HEK293 (cell line): ENCODE measurements around the gene RABGEF1.
"Not testable (repeated sequence)": the region's sequence is repeated elsewhere in the genome, so short reads cannot be mapped to it uniquely, and the experiment has no call there.

Source experiments
- CTCF ChIA-PET: fragments of 350-600 bp; formaldehyde crosslinking; extraction: SDS; loops from one replicate; lab custom pipeline; 2021; ENCODE audit warnings: antibody characterized with exemption; lab: Yijun Ruan, JAX
- POLR2A ChIA-PET: fragments of 300-600 bp; formaldehyde crosslinking; extraction: SDS; loops from one replicate; lab custom pipeline; 2020; ENCODE audit warnings: antibody characterized with exemption, inconsistent platforms; lab: Yijun Ruan, JAX
- H3K27ac ChIP-seq: fragments of 200-500 bp; sonication (Bioruptor generic); 2 replicates; pipeline ENCODE4 v1.5.1; 2014; ENCODE audit warnings: low read depth, low read length, control low read depth, inconsistent platforms; ENCODE audit errors: extremely low read depth
- H3K36me3 ChIP-seq, 2 experiments: fragments of 200-500 bp in 1 of 2; sonication (Bioruptor generic) in 1 of 2; 1 replicate in 1 of 2; 2 replicates in 1 of 2; pipeline ENCODE4 v1.5.1; 2014 to 2017; ENCODE audit warnings: inconsistent platforms in 2 of 2, low read length in 2 of 2; ENCODE audit not compliant: control insufficient read depth in 2 of 2, insufficient read depth in 1 of 2
- H3K4me1 ChIP-seq: fragments of 200-500 bp; sonication (Bioruptor generic); 2 replicates; pipeline ENCODE4 v1.5.1; 2014; ENCODE audit warnings: mild to moderate bottlenecking, low read length, inconsistent platforms; ENCODE audit not compliant: control insufficient read depth, insufficient read depth
- H3K4me3 ChIP-seq: 2 replicates; pipeline ENCODE4 v1.5.1; 2011; ENCODE audit warnings: low read depth, mild to moderate bottlenecking, control low read depth, low read length, moderate library complexity
- H3K9me3 ChIP-seq: fragments of 200-500 bp; sonication (Bioruptor generic); 2 replicates; pipeline ENCODE4 v1.5.1; 2014; ENCODE audit warnings: low read depth, low read length, inconsistent platforms; ENCODE audit not compliant: control insufficient read depth, insufficient read depth
- GLIS2 ChIP-seq: fragments of 450-650 bp; formaldehyde crosslinking; IDR thresholded peaks from 2 replicates; pipeline ENCODE4 v1.5.1; 2016; ENCODE audit warnings: missing biosample characterization, missing genetic modification characterization
- HOXA7 ChIP-seq: sonication (generic); formaldehyde crosslinking; IDR thresholded peaks from 2 replicates; pipeline ENCODE4 v1.8.1; 2022; ENCODE audit warnings: missing genetic modification reagents, borderline replicate concordance
- KLF1 ChIP-seq: fragments of 450-650 bp; formaldehyde crosslinking; IDR thresholded peaks from 2 replicates; pipeline ENCODE4 v1.5.1; 2016; ENCODE audit warnings: missing biosample characterization, missing genetic modification characterization
- MEIS1 ChIP-seq: sonication (generic); formaldehyde crosslinking; IDR thresholded peaks from 2 replicates; pipeline ENCODE4 v1.8.1; 2022; ENCODE audit warnings: missing genetic modification reagents, mild to moderate bottlenecking, borderline replicate concordance
- MYNN ChIP-seq: fragments of 450-650 bp; formaldehyde crosslinking; IDR thresholded peaks from 2 replicates; pipeline ENCODE4 v1.5.1; 2016; ENCODE audit warnings: missing biosample characterization, missing genetic modification characterization, borderline replicate concordance
- MZF1 ChIP-seq: fragments of 450-650 bp; formaldehyde crosslinking; IDR thresholded peaks from 2 replicates; pipeline ENCODE4 v1.5.1; 2017; ENCODE audit warnings: missing biosample characterization, missing genetic modification characterization, borderline replicate concordance
- SP7 ChIP-seq: fragments of 450-650 bp; formaldehyde crosslinking; IDR thresholded peaks from 2 replicates; pipeline ENCODE4 v1.5.1; 2016; ENCODE audit warnings: missing biosample characterization, missing genetic modification characterization
- ZBTB20 ChIP-seq: fragments of 450-650 bp; formaldehyde crosslinking; IDR thresholded peaks from 2 replicates; pipeline ENCODE4 v1.5.1; 2016; ENCODE audit warnings: missing biosample characterization, missing genetic modification characterization
- ZBTB21 ChIP-seq: fragments of 450-650 bp; formaldehyde crosslinking; IDR thresholded peaks from 2 replicates; pipeline ENCODE4 v1.5.1; 2017; ENCODE audit warnings: missing biosample characterization, missing genetic modification characterization
- ZEB2 ChIP-seq: fragments of 450-650 bp; formaldehyde crosslinking; IDR thresholded peaks from 2 replicates; pipeline ENCODE4 v1.5.1; 2016; ENCODE audit warnings: missing biosample characterization, missing genetic modification characterization
- ZNF114 ChIP-seq: fragments of 450-650 bp; formaldehyde crosslinking; IDR thresholded peaks from 2 replicates; pipeline ENCODE4 v1.5.0; 2017; ENCODE audit warnings: missing biosample characterization, missing genetic modification characterization
- ZNF175 ChIP-seq: fragments of 450-650 bp; formaldehyde crosslinking; IDR thresholded peaks from 2 replicates; pipeline ENCODE4 v1.5.1; 2016; ENCODE audit warnings: missing biosample characterization, missing genetic modification characterization
- ZNF239 ChIP-seq: fragments of 450-650 bp; formaldehyde crosslinking; IDR thresholded peaks from 2 replicates; pipeline ENCODE4 v1.5.1; 2016; ENCODE audit warnings: missing biosample characterization, missing genetic modification characterization
- ZNF248 ChIP-seq: fragments of 450-650 bp; formaldehyde crosslinking; IDR thresholded peaks from 2 replicates; pipeline ENCODE4 v1.5.1; 2017; ENCODE audit warnings: missing biosample characterization, missing genetic modification characterization
- ZNF473 ChIP-seq: fragments of 450-650 bp; formaldehyde crosslinking; IDR thresholded peaks from 2 replicates; pipeline ENCODE4 v1.5.1; 2017; ENCODE audit warnings: missing biosample characterization, missing genetic modification characterization
- ZNF48 ChIP-seq: fragments of 450-650 bp; formaldehyde crosslinking; IDR thresholded peaks from 2 replicates; pipeline ENCODE4 v1.5.1; 2016; ENCODE audit warnings: missing biosample characterization, missing genetic modification characterization
- ZNF544 ChIP-seq: fragments of 450-650 bp; formaldehyde crosslinking; IDR thresholded peaks from 2 replicates; pipeline ENCODE4 v1.5.0; 2017; ENCODE audit warnings: missing biosample characterization, missing genetic modification characterization
- ZNF549 ChIP-seq: fragments of 450-650 bp; IDR thresholded peaks from 2 replicates; pipeline ENCODE4 v1.5.1; 2018; ENCODE audit warnings: missing biosample characterization, missing genetic modification characterization, mild to moderate bottlenecking, inconsistent platforms, moderate library complexity
- ZNF571 ChIP-seq: fragments of 450-650 bp; formaldehyde crosslinking; IDR thresholded peaks from 2 replicates; pipeline ENCODE4 v1.5.0; 2017; ENCODE audit warnings: missing biosample characterization, missing genetic modification characterization
- ZNF585B ChIP-seq: fragments of 450-650 bp; formaldehyde crosslinking; IDR thresholded peaks from 2 replicates; pipeline ENCODE4 v1.5.1; 2016; ENCODE audit warnings: missing biosample characterization, missing genetic modification characterization
- ZNF658 ChIP-seq: fragments of 450-650 bp; formaldehyde crosslinking; IDR thresholded peaks from 2 replicates; pipeline ENCODE4; 2016; ENCODE audit warnings: missing biosample characterization, missing genetic modification characterization
- ZNF785 ChIP-seq: fragments of 450-650 bp; formaldehyde crosslinking; IDR thresholded peaks from 2 replicates; pipeline ENCODE4 v1.5.1; 2016; ENCODE audit warnings: missing biosample characterization, missing genetic modification characterization
- TF ChIP-seq, protein P1 (sequence below): fragments of 450-650 bp; formaldehyde crosslinking; IDR thresholded peaks from 2 replicates; pipeline ENCODE4 v1.5.1; 2016; ENCODE audit warnings: missing biosample characterization, missing genetic modification characterization
- TF ChIP-seq, protein P2 (sequence below): sonication (generic); formaldehyde crosslinking; IDR thresholded peaks from 2 replicates; pipeline ENCODE4 v1.8.1; 2022; ENCODE audit warnings: mild to moderate bottlenecking, moderate library complexity, missing genetic modification reagents
- TF ChIP-seq, protein P3 (sequence below): fragments of 450-650 bp; formaldehyde crosslinking; IDR thresholded peaks from 2 replicates; pipeline ENCODE4 v1.5.1; 2016; ENCODE audit warnings: missing biosample characterization, missing genetic modification characterization
- TF ChIP-seq, protein P4 (sequence below): fragments of 450-650 bp; formaldehyde crosslinking; IDR thresholded peaks from 2 replicates; pipeline ENCODE4 v1.5.1; 2016; ENCODE audit warnings: missing biosample characterization, missing genetic modification characterization
- TF ChIP-seq, protein P5 (sequence below): fragments of 450-650 bp; formaldehyde crosslinking; IDR thresholded peaks from 2 replicates; pipeline ENCODE4 v1.5.1; 2016; ENCODE audit warnings: missing biosample characterization, missing genetic modification characterization, borderline replicate concordance

The RABGEF1 gene

DNA sequence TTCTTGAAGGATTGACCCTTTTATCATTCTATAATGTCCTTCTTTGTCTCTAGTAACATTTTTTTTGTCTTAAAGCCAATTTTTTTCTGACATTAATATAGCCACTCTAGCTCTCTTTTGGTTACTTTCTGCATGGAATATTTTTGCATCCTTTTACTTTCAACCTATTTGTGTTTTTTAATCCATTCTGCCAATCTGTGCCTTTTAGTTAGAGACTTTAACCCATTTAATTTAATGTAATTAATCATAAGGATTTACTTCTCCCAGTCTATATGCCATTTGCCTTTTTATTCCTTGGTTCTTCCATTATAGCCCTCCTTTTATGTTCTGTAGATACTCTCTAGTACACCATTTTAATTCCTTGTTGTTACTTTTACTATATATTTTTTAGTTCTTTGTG is 32.7 kb upstream of the RABGEF1 start:
- Histone ChIP-seq H3K9me3 (no peaks in the 10 kb centered on the region), H3K4me3 (no peak overlapping the region), H3K27ac (no peak overlapping the region), H3K4me1 (no peaks in the 10 kb centered on the region), H3K36me3 (no peaks in the 10 kb centered on the region; a peak in 1 of 3 replicates)
- CTCF ChIA-PET, result no interaction called here
- POLR2A ChIA-PET, result no interaction called here
- TF ChIP-seq ZNF175 (tag by site-specific recombination) (no peak), MZF1 (tag by site-specific recombination) (no peak), ZNF239 (tag by site-specific recombination) (no peak), ZNF585B (tag by site-specific recombination) (no peak), GLIS2 (no peak), KLF1 (tag by site-specific recombination) (no peak), ZNF473 (no peak), ZNF549 (no peak), ZBTB21 (tag by site-specific recombination) (no peak), MYNN (tag by site-specific recombination) (no peak), HOXA7 (CRISPR knock-in tag) (no peak)

DNA sequence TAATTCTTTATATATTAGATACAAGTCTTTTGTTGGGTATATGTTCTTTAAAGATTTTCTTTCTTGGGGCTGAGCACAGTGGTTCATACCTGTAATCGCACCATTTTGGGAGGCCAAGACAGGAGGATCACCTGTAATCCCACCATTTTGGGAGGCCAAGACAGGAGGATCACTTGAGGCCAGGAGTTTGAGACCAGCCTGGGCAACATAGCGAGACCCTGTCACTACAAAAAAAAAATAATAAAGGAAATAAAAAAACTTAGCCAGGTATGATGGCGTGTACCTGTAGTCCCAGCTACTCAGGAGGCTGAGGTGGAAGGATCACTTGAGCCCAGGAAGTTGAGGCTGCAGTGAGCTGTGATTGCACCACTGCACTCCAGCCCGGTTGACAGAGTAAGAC is 29.8 kb upstream of the RABGEF1 start:
- H3K4me1 ChIP-seq, CTCF ChIA-PET, H3K9me3 ChIP-seq, POLR2A ChIA-PET, H3K36me3 ChIP-seq, H3K4me3 ChIP-seq, H3K27ac ChIP-seq: not testable (repeated sequence)

DNA sequence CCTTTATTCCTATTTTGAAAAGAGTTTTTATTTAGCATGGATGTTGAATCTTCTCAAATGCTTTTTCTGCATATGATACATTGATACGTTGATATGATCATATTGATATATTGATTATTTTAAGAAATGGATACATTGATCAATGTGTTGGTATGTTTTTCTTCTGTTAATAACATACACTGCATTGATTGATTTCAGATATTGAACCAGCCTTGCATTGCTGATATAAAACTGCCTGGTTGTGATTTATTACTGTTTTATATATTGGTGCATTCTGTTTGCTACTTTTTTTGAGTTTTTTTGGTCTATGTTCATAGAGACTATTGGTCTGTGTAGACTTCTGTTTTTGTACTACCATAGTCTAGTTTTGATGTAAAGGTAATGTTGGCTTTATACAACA is 26.8 kb upstream of the RABGEF1 start:
- Histone ChIP-seq H3K27ac (no peak overlapping the region), H3K9me3 (no peaks in the 10 kb centered on the region), H3K4me1 (no peaks in the 10 kb centered on the region), H3K4me3 (no peak overlapping the region), H3K36me3 (peaks cover 0 to 7% of the 10 kb centered on the region in 2 experiments; a peak in 2 of 3 replicates)
- CTCF ChIA-PET, result no interaction called here
- POLR2A ChIA-PET, result no interaction called here
- TF ChIP-seq, protein P1, sequence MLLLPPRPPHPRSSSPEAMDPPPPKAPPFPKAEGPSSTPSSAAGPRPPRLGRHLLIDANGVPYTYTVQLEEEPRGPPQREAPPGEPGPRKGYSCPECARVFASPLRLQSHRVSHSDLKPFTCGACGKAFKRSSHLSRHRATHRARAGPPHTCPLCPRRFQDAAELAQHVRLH (tag by site-specific recombination), result no peak
- TF ChIP-seq, protein P2, sequence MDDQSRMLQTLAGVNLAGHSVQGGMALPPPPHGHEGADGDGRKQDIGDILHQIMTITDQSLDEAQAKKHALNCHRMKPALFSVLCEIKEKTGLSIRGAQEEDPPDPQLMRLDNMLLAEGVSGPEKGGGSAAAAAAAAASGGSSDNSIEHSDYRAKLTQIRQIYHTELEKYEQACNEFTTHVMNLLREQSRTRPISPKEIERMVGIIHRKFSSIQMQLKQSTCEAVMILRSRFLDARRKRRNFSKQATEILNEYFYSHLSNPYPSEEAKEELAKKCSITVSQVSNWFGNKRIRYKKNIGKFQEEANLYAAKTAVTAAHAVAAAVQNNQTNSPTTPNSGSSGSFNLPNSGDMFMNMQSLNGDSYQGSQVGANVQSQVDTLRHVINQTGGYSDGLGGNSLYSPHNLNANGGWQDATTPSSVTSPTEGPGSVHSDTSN (CRISPR knock-in tag), result no peak
- TF ChIP-seq KLF1 (tag by site-specific recombination) (no peak), ZNF571 (no peak), MEIS1 (CRISPR knock-in tag) (no peak), ZNF48 (tag by site-specific recombination) (no peak), SP7 (tag by site-specific recombination) (no peak), ZNF658 (tag by site-specific recombination) (no peak), ZNF785 (tag by site-specific recombination) (no peak), ZNF544 (no peak), ZBTB20 (no peak), ZNF248 (tag by site-specific recombination) (no peak), ZEB2 (tag by site-specific recombination) (no peak), ZNF114 (tag by site-specific recombination) (no peak)
- TF ChIP-seq, protein P3, sequence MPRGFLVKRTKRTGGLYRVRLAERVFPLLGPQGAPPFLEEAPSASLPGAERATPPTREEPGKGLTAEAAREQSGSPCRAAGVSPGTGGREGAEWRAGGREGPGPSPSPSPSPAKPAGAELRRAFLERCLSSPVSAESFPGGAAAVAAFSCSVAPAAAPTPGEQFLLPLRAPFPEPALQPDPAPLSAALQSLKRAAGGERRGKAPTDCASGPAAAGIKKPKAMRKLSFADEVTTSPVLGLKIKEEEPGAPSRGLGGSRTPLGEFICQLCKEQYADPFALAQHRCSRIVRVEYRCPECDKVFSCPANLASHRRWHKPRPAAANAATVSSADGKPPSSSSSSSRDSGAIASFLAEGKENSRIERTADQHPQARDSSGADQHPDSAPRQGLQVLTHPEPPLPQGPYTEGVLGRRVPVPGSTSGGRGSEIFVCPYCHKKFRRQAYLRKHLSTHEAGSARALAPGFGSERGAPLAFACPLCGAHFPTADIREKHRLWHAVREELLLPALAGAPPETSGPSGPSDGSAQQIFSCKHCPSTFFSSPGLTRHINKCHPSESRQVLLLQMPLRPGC (tag by site-specific recombination), result no peak
- TF ChIP-seq, protein P4, sequence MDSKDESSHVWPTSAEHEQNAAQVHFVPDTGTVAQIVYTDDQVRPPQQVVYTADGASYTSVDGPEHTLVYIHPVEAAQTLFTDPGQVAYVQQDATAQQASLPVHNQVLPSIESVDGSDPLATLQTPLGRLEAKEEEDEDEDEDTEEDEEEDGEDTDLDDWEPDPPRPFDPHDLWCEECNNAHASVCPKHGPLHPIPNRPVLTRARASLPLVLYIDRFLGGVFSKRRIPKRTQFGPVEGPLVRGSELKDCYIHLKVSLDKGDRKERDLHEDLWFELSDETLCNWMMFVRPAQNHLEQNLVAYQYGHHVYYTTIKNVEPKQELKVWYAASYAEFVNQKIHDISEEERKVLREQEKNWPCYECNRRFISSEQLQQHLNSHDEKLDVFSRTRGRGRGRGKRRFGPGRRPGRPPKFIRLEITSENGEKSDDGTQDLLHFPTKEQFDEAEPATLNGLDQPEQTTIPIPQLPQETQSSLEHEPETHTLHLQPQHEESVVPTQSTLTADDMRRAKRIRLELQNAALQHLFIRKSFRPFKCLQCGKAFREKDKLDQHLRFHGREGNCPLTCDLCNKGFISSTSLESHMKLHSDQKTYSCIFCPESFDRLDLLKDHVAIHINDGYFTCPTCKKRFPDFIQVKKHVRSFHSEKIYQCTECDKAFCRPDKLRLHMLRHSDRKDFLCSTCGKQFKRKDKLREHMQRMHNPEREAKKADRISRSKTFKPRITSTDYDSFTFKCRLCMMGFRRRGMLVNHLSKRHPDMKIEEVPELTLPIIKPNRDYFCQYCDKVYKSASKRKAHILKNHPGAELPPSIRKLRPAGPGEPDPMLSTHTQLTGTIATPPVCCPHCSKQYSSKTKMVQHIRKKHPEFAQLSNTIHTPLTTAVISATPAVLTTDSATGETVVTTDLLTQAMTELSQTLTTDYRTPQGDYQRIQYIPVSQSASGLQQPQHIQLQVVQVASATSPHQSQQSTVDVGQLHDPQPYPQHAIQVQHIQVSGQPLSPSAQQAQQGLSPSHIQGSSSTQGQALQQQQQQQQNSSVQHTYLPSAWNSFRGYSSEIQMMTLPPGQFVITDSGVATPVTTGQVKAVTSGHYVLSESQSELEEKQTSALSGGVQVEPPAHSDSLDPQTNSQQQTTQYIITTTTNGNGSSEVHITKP (tag by site-specific recombination), result no peak
- TF ChIP-seq, protein P5, sequence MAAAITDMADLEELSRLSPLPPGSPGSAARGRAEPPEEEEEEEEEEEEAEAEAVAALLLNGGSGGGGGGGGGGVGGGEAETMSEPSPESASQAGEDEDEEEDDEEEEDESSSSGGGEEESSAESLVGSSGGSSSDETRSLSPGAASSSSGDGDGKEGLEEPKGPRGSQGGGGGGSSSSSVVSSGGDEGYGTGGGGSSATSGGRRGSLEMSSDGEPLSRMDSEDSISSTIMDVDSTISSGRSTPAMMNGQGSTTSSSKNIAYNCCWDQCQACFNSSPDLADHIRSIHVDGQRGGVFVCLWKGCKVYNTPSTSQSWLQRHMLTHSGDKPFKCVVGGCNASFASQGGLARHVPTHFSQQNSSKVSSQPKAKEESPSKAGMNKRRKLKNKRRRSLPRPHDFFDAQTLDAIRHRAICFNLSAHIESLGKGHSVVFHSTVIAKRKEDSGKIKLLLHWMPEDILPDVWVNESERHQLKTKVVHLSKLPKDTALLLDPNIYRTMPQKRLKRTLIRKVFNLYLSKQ (tag by site-specific recombination), result no peak
